AG10803 (cell line): ENCODE results near the gene FAM210A.

Experiments used
- DNase-seq: peaks from one replicate; pipeline ENCODE4 v3.0.0; 2010; ENCODE audit warnings: low read depth
- H3K4me3 ChIP-seq: 2 replicates; pipeline ENCODE4 v1.5.1; 2011; ENCODE audit warnings: mild to moderate bottlenecking, low read length, control low read depth
- CTCF ChIP-seq: conservative IDR thresholded peaks from 2 replicates; pipeline ENCODE4 v1.5.1; 2011; ENCODE audit warnings: mild to moderate bottlenecking, low read length, control low read depth, inconsistent platforms

The FAM210A gene

GRCh38 chr18:13676471-13676870 is 49.9 kb downstream of the FAM210A start:
- no peak for DNase-seq
- H3K4me3 ChIP-seq: no peak overlapping the region
- TF ChIP-seq CTCF: no peak

DNA sequence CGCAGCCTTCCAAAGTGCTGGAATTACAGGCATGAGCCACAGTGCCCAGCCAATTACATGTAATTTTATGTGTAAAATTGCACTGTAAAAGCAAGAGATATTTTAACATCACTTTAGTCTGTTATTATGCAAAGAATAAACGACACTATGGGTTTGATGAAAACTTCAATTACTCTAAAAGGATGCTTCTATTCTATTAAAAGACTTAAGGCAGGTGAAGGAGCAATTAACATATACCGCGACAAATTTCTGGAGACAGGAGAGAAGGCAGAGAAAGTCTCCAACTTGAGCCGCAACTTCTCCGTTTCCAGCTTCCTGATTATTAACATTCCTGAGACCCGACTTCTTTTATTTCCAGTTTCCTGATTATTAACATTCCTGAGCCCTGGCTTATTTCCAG is 53.7 kb downstream of the FAM210A start:
- TF ChIP-seq CTCF: no peak
- DNase-seq: peak; percentile 7
- H3K4me3 ChIP-seq: no peak overlapping the region

DNA sequence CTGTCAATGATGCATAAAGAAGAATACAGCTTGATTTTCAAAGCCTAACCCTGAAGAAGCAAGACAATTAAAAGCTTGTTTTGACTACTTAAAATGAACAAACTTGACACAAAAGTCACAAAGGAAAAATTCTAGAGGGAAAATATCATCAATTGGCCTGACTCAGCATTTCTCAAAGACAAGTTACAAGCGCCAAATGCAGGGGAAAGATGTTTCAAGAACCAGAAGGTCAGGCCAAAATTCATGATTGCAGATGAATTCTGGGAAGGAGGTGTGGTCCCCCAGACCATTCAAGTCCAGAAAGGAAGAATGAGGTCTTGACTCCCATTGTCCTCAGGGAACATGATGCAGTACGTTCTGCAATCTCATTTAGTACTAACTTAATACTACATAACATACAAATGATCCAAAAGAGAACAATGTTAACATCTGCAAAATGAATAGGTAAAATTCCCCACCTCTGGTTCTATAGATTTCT is 64.5 kb downstream of the FAM210A start:
- no peak for TF ChIP-seq CTCF
- no peak overlapping the region for H3K4me3 ChIP-seq
- no peak for DNase-seq

DNA sequence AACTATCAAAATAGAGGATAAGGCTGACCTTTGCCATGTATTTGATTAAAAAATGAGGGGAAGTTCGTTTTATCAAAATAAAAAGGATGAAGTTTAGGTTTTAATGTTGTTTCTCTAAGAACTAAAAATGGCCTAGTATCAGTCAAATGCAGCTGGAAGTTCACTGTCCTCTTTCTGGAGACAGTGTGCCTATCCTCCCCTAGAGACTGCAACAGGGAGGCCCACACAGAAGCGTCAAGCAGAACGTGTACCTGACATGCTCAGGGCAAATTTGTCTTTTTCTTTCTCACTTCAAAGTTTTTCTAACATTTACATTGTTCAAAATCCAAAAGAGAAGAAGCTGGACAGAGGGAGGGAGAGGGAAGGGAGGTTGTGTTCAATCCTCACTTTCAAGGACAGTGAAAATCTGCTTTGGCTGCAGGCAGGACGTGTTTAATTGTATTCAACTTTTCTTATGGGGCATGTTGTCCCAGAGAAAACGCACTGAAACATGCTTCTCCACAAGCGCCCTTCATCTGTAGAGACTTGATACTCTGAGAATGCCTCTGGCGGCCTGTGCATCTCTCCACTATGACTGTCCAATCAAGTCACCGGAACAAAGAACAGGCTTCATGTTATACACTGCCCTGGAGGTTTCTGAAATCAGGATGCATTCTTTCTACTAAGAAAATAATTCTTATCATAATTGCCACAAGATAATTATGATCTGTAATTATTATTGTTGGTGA is 65.1 kb downstream of the FAM210A start:
- no peak for TF ChIP-seq CTCF
- DNase-seq: no peak
- no peak overlapping the region for H3K4me3 ChIP-seq

DNA sequence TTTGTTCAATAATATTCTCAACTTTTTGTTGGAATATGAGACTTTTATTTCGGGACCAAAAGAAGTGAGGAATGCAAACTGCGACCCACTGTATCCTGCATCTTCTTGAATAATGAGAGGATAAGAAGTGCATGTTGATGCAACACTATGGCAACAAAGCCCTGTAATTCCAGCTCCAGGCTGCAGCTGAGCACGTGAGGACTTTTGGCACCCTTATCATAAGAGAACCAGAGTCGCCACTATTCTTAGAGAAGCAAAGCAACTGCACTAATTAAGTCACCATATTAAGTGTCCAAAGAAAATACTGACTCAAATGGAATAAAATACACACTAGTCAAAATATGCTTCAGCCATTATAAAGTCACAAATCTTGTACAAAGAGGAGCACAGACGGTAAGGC is 65.8 kb downstream of the FAM210A start:
- H3K4me3 ChIP-seq: no peak overlapping the region
- DNase-seq: peak; percentile 39
- TF ChIP-seq CTCF: no peak

DNA sequence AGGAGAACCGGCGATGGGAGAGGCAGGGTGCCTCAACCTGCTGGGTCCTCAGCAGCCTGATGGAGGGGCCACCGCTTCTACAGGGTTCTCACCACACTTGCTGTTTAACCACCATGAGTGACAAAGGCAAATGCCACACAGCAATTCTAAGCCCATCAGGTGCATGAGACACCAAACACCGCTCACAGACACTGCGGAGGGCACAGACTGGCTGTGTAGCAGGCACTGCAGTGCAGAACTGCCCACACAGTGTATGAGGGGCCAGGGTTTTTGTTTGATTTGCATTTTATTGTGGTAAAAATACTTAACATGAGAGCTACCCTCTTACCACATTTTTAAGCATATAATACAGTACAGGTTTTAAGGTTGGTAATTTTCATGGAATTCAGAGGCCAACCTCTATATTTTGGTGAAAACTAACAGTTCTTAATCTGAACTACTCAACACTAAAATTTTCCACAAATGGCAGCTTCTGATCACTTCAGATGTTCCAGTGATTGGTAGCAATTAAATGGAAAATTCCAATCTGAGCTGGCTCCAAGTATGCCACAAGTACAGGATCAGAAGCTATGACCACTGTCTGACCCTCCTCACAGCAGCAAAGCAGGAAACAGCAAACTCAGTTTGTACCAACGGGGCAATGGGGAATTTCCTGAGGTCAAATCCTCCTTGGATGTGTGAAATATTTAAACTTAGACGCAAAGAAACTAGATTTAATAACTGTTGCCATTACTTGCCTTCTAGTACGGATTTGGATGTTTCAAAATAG is 67.7 kb downstream of the FAM210A start:
- no peak for TF ChIP-seq CTCF

DNA sequence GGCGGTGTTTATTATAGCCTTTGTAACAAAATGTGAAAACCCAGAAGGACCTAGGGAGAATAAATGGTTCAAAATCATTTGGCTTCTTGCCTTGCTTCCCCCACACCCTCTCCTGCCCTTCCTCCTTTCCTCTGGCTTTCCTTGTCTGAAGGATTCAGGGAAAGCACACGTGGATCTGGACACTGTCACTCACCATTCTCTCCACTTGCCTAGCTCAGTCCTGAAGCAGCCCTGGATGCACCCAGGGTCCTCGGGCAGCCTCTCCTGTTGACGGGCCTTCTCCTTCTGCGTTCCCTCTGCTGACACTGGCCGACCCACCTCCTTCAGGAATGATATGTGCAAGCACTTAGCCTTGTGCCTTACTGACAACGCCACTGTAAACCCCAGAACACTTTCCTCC is 68.4 kb downstream of the FAM210A start:
- no peak overlapping the region for H3K4me3 ChIP-seq
- no peak for TF ChIP-seq CTCF
- DNase-seq: no peak

More for the DNA sequence above, 67.7 kb downstream of the FAM210A start:
- no peak overlapping the region for H3K4me3 ChIP-seq
- no peak for DNase-seq
